Thoracic aorta (tissue), 2 donors: ENCODE data around the gene MRPS12. TPM values are rescaled to one million over a fixed set of nuclear protein-coding genes. Genes with fewer than 3 reads are reported as not detected.

ENCODE experiments used
- ATAC-seq: fragments of 150-250 bp; one replicate; pipeline ENCODE4 v1.8.0; 2017; ENCODE audit warnings: low read depth; ENCODE audit not compliant: insufficient number of reproducible peaks, low FRiP score
- DNase-seq: peaks from one replicate; pipeline ENCODE4 v3.0.0-alpha.2; 2020; ENCODE audit warnings: low spot score
- H3K27ac ChIP-seq, 2 donors: fragments of 200-600 bp; sonication (generic); 1 replicate in 1 of 2; 2 replicates in 1 of 2; pipeline ENCODE4 v1.5.1; 2016; ENCODE audit warnings: mild to moderate bottlenecking in 2 of 2, moderate library complexity in 2 of 2
- H3K27me3 ChIP-seq: fragments of 200-600 bp; sonication (generic); replicated peaks from 2 replicates; pipeline ENCODE4 v1.6.0; 2016; ENCODE audit warnings: mild to moderate bottlenecking; ENCODE audit not compliant: insufficient read depth
- H3K36me3 ChIP-seq: fragments of 200-600 bp; sonication (generic); one replicate; pipeline ENCODE4 v1.5.1; 2016
- H3K4me1 ChIP-seq, 2 donors: fragments of 200-600 bp; sonication (generic); 1 replicate in 1 of 2; 2 replicates in 1 of 2; pipeline versions ENCODE4 v1.5.1 to v1.6.0; 2016; ENCODE audit warnings: low read depth in 2 of 2, mild to moderate bottlenecking in 1 of 2; ENCODE audit not compliant: control insufficient read depth in 1 of 2
- H3K4me3 ChIP-seq: fragments of 200-600 bp; sonication (generic); 2 replicates; pipeline ENCODE4 v1.5.1; 2016; ENCODE audit warnings: mild to moderate bottlenecking
- H3K9me3 ChIP-seq: fragments of 200-600 bp; sonication (generic); 2 replicates; pipeline ENCODE4 v1.5.1; 2016
- total RNA-seq, 2 donors: library from RNA; depleted of rRNA; stranded (reverse); fragments of >200 nt; gene quantifications; one replicate each; pipeline versions ENCODE4 v1.1.0 to v1.2.3, GENCODE V29; 2016
- TF ChIP-seq, protein P1 (sequence below): fragments of 200-600 bp; sonication (generic); IDR thresholded peaks from one replicate; pipeline ENCODE4 v1.5.1; 2019; ENCODE audit warnings: antibody characterized with exemption

The MRPS12 gene
- total RNA-seq, 2 donors from 2014 or later: 24.2 to 32.5 TPM

DNA sequence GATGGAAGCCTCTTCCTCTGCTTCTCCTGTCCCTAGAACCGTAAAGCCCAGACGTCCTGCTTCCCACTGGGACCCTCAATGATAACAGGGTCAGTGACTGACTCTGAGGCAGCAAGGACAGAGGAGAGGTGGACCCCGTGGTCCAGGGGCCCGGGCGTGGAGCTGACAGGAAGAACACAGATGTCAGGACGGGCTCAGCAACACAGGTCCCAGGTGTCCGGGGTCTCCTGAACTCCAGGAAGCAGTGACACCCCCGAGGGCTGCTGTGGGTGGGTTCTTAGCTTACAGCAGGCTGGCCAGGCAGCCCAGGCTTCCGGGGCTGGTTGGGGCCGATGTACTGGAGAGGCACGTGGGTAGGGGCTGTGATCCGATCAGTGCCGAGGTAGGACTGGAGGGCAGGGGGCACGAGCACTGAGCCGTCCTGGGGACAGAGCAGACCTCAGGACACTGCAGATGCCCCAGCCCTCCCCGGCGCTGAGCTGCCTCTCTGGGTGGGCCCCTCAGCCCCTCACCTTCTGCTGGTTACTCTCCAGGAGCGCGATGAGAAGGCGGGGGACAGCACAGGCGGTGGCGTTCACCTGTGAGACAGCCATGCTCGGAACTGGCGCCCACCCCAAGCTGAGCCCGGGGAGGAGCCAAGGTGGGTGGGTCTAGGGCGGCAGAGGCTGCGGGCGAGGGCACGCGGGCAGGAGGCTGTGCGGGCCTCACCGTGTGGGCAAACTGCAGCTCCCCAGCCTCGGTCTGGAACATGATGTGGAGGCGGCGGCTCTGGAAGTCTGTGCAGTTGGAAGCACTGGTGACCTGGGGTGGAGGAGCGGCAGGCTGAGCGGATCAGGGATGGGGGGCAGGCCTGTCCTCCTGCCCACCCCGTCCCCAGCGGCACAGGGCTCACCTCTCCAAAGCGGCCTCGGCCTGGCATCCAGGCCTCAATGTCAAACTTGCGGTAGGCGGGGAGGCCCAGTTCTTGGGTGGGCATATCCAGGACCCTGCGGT is 15.1 kb upstream of the MRPS12 start:
- no peak overlapping the region for H3K27ac ChIP-seq
- H3K27me3 ChIP-seq: no peaks in the 10 kb centered on the region
- H3K4me3 ChIP-seq: no peak overlapping the region
- TF ChIP-seq, protein P1, sequence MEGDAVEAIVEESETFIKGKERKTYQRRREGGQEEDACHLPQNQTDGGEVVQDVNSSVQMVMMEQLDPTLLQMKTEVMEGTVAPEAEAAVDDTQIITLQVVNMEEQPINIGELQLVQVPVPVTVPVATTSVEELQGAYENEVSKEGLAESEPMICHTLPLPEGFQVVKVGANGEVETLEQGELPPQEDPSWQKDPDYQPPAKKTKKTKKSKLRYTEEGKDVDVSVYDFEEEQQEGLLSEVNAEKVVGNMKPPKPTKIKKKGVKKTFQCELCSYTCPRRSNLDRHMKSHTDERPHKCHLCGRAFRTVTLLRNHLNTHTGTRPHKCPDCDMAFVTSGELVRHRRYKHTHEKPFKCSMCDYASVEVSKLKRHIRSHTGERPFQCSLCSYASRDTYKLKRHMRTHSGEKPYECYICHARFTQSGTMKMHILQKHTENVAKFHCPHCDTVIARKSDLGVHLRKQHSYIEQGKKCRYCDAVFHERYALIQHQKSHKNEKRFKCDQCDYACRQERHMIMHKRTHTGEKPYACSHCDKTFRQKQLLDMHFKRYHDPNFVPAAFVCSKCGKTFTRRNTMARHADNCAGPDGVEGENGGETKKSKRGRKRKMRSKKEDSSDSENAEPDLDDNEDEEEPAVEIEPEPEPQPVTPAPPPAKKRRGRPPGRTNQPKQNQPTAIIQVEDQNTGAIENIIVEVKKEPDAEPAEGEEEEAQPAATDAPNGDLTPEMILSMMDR: no peak
- H3K36me3 ChIP-seq: no peaks in the 10 kb centered on the region
- DNase-seq: no peak
- no peaks in the 10 kb centered on the region for H3K9me3 ChIP-seq
- no peaks in the 10 kb centered on the region for H3K4me1 ChIP-seq
- no peak for ATAC-seq

GRCh38 chr19:38917516-38917915 is 13.2 kb upstream of the MRPS12 start:
- TF ChIP-seq, protein P1: no peak
- Histone ChIP-seq H3K4me1 (no peaks in the 10 kb centered on the region), H3K36me3 (no peaks in the 10 kb centered on the region), H3K4me3 (no peak overlapping the region), H3K27ac (no peak overlapping the region), H3K27me3 (no peaks in the 10 kb centered on the region), H3K9me3 (no peaks in the 10 kb centered on the region)
- DNase-seq (no peak), ATAC-seq (no peak)

DNA sequence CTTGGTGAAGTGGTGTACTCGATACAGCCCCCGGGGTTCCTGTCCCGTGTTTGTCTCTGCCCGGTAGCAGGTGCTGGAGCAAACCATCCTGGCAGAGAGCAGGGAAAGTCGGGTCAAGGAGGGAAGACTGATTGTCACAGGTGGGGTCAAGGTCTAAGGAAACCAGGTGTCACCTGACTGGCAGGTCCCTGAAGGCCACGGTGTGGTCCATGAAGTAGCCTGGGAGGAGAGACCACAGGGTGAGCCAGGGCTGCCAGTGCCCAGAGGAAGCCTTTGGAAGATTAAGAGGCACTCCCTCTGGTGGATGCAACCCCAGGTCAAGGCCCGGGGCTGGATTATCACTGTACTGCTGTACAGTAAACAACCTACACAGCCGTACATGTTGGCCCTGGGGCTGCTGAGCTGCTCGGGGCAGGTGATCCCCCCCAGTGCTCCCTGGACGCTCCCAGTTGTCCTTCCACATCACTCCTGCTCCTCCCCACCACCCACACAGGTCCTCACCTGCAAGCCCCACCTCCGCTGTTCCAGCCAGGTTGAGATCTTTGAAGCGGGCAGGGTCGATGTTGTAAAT is 12.7 kb upstream of the MRPS12 start:
- Histone ChIP-seq H3K4me3 (no peak overlapping the region), H3K36me3 (no peaks in the 10 kb centered on the region), H3K4me1 (no peaks in the 10 kb centered on the region), H3K9me3 (no peaks in the 10 kb centered on the region), H3K27ac (no peak overlapping the region), H3K27me3 (no peaks in the 10 kb centered on the region)
- no peak for ATAC-seq
- DNase-seq: no peak
- TF ChIP-seq, protein P1: no peak

DNA sequence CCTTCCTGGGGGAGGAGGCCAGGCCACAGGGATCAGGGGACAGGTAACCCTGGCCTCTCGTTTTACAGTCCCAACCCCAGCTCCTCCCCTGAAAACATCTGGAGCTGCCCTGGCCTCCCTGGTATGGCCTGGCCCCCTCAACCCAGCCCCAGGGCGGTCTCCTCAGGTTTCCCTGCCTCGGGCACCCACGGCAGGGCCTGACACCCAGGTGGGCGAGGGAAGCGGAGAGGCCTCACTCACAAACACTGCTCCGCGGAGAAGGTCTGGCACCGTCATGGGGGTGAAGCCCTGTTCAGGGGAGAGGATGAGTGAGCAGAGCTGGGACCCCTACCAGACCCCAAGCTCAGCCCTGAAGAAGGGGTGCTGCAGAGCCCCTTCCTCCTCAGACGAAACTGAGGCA is 12.2 kb upstream of the MRPS12 start:
- Histone ChIP-seq H3K9me3 (no peaks in the 10 kb centered on the region), H3K36me3 (no peaks in the 10 kb centered on the region), H3K4me3 (no peak overlapping the region), H3K4me1 (no peaks in the 10 kb centered on the region), H3K27me3 (no peaks in the 10 kb centered on the region), H3K27ac (no peak overlapping the region)
- DNase-seq (no peak), ATAC-seq (no peak)
- TF ChIP-seq, protein P1: no peak

- Histone ChIP-seq H3K9me3 (no peaks in the 10 kb centered on the region), H3K4me3 (no peak overlapping the region), H3K4me1 (no peaks in the 10 kb centered on the region), H3K36me3 (peaks cover 3% of the 10 kb centered on the region), H3K27me3 (no peaks in the 10 kb centered on the region), H3K27ac (no peak overlapping the region)
- TF ChIP-seq, protein P1: no peak
- ATAC-seq: no peak
- no peak for DNase-seq
These were observed 10.7 kb upstream of the MRPS12 start for GRCh38 chr19:38919837-38920601.
